Ovary (tissue), 3 donors: ENCODE data around the gene PLAGL1.

Source experiments
- POLR2A ChIP-seq: fragments of 450-650 bp; IDR thresholded peaks from one replicate; pipeline ENCODE4 v1.6.1; 2017; ENCODE audit warnings: antibody characterized with exemption, mild to moderate bottlenecking, moderate library complexity
- TF ChIP-seq, protein P1 (sequence below), 3 donors: fragments of 450-650 bp in 2 of 3; fragments of 200-600 bp in 1 of 3; IDR thresholded peaks; one replicate each; pipeline versions ENCODE4 v1.5.1 to v1.8.0; 2016 to 2022; ENCODE audit warnings: antibody characterized with exemption in 3 of 3, mild to moderate bottlenecking in 1 of 3
- donor health status: DM: no; HTN: no; CAD: no.

DNA sequence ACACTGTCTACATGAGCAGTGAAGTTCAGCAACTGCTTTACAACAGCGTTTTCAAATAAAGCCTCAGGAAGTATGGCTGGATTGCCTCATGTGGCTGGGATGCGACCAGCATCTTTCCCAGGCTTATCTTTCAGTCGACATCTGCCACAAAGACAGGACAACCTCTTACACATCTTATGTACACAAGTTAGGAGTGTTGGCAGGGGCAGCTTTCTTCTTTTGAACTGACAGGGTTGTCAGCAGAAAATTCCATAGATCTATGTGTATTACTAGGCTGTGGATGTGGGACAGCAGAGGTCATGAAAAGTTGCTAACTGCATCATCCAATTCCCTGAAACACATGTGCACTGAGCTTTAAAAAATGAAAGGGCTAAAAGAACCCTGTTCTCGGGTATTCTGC lies 48.1 kb downstream of the PLAGL1 start:
- TF ChIP-seq, protein P1, sequence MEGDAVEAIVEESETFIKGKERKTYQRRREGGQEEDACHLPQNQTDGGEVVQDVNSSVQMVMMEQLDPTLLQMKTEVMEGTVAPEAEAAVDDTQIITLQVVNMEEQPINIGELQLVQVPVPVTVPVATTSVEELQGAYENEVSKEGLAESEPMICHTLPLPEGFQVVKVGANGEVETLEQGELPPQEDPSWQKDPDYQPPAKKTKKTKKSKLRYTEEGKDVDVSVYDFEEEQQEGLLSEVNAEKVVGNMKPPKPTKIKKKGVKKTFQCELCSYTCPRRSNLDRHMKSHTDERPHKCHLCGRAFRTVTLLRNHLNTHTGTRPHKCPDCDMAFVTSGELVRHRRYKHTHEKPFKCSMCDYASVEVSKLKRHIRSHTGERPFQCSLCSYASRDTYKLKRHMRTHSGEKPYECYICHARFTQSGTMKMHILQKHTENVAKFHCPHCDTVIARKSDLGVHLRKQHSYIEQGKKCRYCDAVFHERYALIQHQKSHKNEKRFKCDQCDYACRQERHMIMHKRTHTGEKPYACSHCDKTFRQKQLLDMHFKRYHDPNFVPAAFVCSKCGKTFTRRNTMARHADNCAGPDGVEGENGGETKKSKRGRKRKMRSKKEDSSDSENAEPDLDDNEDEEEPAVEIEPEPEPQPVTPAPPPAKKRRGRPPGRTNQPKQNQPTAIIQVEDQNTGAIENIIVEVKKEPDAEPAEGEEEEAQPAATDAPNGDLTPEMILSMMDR (IDR thresholded peaks at IDR 0.05), result no peak
- TF ChIP-seq POLR2A, result no peak
